ENCODE measurements around the gene SPAG9. TPM values are rescaled to one million over a fixed set of nuclear protein-coding genes. Genes with fewer than 3 reads are reported as not detected.

SPAG9 gene
- total and polyA plus RNA-seq, 2 experiments from 2014 or later, result 13.7 to 45.0 TPM

DNA sequence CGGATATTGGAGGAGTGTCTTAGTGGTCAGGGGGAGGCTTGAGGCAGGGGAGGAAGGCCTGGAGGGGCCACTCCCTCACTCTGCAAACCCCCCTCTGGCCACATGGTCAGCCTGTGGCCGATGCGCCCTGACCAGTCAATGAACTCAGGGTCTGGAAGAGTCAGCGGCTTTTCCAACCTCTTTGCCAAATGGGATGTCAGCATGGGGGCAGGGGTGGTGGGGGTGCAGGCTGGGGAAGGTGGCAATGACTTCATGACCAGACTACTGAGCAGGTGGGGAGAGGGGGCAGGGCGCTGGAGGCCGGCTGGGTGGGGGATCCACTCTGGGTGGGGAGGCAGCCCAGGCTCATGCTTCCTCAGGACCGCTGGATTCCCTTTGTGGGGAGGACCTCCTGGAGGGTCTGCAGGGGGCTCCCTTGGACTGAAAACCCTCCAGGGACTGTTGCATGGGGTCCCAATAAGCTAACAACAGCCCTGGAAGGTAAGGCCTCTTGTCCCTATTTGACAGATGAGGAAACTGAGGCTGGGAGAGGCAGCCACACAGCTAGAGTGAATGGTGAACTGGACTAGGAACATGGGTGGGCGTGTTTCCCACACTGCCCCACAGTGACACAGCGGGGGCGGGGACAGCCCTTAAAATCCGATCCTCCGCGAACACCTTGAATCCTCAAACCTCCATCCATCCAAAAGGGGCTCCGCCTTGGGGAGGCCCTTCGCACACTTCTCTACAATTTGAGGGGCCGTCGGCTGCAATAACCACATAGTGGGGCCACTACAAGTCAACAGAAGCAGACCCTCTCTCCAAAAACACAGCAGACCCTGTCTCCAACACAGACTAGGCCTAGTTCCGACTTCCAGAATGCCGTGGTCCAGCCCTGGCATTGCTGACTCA lies 173.5 kb downstream of the SPAG9 start:
- Histone ChIP-seq H3K79me2 (replicated peaks; ENCODE audit: insufficient read depth) (no peaks in the 10 kb centered on the region), H3K27me3 (ENCODE audit: insufficient read depth) (peaks cover 17% of the 10 kb centered on the region), H3K4me3 (no peak overlapping the region), H3K4me2 (no peak overlapping the region), H2AFZ (no peak overlapping the region), H3K27ac (ENCODE audit: low read depth) (no peak overlapping the region), H4K20me1 (replicated peaks; ENCODE audit: insufficient read depth) (no peaks in the 10 kb centered on the region), H3K4me1 (ENCODE audit: insufficient read depth) (peaks cover 20% of the 10 kb centered on the region), H3K36me3 (ENCODE audit: insufficient read depth) (no peaks in the 10 kb centered on the region), H3K9me2 (ENCODE audit: insufficient read depth) (no peaks in the 10 kb centered on the region), H3F3A (replicated peaks; ENCODE audit: low read depth) (no peaks in the 10 kb centered on the region)
- Mint-ChIP-seq H3K4me3 (no peak overlapping the region), H3K27me3 (ENCODE audit: insufficient read depth, low read depth, poor library complexity) (peaks cover 24% of the 10 kb centered on the region), H3K4me1 (peaks cover 42% of the 10 kb centered on the region), H3K9me3 (no peaks in the 10 kb centered on the region), H3K27ac (no peak overlapping the region), H3K36me3 (ENCODE audit: low read depth) (no peaks in the 10 kb centered on the region)
- DNase-seq (ENCODE audit: low spot score), result no peak
- no peak for ATAC-seq
- no peak for TF ChIP-seq ZNF331 (CRISPR knock-in tag; IDR thresholded peaks at IDR 0.05; ENCODE audit: low read depth)
- TF ChIP-seq, protein P1, sequence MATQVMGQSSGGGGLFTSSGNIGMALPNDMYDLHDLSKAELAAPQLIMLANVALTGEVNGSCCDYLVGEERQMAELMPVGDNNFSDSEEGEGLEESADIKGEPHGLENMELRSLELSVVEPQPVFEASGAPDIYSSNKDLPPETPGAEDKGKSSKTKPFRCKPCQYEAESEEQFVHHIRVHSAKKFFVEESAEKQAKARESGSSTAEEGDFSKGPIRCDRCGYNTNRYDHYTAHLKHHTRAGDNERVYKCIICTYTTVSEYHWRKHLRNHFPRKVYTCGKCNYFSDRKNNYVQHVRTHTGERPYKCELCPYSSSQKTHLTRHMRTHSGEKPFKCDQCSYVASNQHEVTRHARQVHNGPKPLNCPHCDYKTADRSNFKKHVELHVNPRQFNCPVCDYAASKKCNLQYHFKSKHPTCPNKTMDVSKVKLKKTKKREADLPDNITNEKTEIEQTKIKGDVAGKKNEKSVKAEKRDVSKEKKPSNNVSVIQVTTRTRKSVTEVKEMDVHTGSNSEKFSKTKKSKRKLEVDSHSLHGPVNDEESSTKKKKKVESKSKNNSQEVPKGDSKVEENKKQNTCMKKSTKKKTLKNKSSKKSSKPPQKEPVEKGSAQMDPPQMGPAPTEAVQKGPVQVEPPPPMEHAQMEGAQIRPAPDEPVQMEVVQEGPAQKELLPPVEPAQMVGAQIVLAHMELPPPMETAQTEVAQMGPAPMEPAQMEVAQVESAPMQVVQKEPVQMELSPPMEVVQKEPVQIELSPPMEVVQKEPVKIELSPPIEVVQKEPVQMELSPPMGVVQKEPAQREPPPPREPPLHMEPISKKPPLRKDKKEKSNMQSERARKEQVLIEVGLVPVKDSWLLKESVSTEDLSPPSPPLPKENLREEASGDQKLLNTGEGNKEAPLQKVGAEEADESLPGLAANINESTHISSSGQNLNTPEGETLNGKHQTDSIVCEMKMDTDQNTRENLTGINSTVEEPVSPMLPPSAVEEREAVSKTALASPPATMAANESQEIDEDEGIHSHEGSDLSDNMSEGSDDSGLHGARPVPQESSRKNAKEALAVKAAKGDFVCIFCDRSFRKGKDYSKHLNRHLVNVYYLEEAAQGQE (IDR thresholded peaks at IDR 0.05; ENCODE audit: unreplicated experiment), result no peak
- TF ChIP-seq ETS1 (IDR thresholded peaks at IDR 0.05), result no peak
- no peak for TF ChIP-seq STAT1 (IDR thresholded peaks at IDR 0.05; ENCODE audit: unreplicated experiment)
- no peak for TF ChIP-seq EZH2phosphoT487 (IDR thresholded peaks at IDR 0.05; ENCODE audit: unreplicated experiment)

- no peaks in the 10 kb centered on the region for H3K36me3 ChIP-seq (ENCODE audit: insufficient read depth)
- H3K4me3 Mint-ChIP-seq, result no peak overlapping the region
- H3K4me2 ChIP-seq, result no peak overlapping the region
- DNase-seq (ENCODE audit: low spot score) (no peak), ATAC-seq (no peak)
- peaks cover 24% of the 10 kb centered on the region for H3K27me3 Mint-ChIP-seq (ENCODE audit: insufficient read depth, low read depth, poor library complexity)
- no peaks in the 10 kb centered on the region for H3K9me3 Mint-ChIP-seq
- no peaks in the 10 kb centered on the region for H3K79me2 ChIP-seq (replicated peaks; ENCODE audit: insufficient read depth)
- no peak overlapping the region for H3K4me3 ChIP-seq
- H3K27ac ChIP-seq (ENCODE audit: low read depth), result no peak overlapping the region
- H3K27ac Mint-ChIP-seq, result no peak overlapping the region
- peaks cover 20% of the 10 kb centered on the region for H3K4me1 ChIP-seq (ENCODE audit: insufficient read depth)
- peaks cover 17% of the 10 kb centered on the region for H3K27me3 ChIP-seq (ENCODE audit: insufficient read depth)
- H3F3A ChIP-seq (replicated peaks; ENCODE audit: low read depth), result no peaks in the 10 kb centered on the region
- no peak overlapping the region for H2AFZ ChIP-seq
- H3K36me3 Mint-ChIP-seq (ENCODE audit: low read depth), result no peaks in the 10 kb centered on the region
- H3K4me1 Mint-ChIP-seq, result peaks cover 42% of the 10 kb centered on the region
- no peaks in the 10 kb centered on the region for H4K20me1 ChIP-seq (replicated peaks; ENCODE audit: insufficient read depth)
- H3K9me2 ChIP-seq (ENCODE audit: insufficient read depth), result no peaks in the 10 kb centered on the region
- no peak for TF ChIP-seq ZNF331 (CRISPR knock-in tag; IDR thresholded peaks at IDR 0.05; ENCODE audit: low read depth)
- no peak for TF ChIP-seq STAT1 (IDR thresholded peaks at IDR 0.05; ENCODE audit: unreplicated experiment)
- no peak for TF ChIP-seq ETS1 (IDR thresholded peaks at IDR 0.05)
- TF ChIP-seq CREB1 (CRISPR knock-in tag; IDR thresholded peaks at IDR 0.05; ENCODE audit: low read depth), result no peak
Observed at GRCh38 chr17:50946223-50946890, 174.3 kb downstream of the SPAG9 start.
